ENCODE measurements around the gene PPIH. TPM values are rescaled to one million over a fixed set of nuclear protein-coding genes. Genes with fewer than 3 reads are reported as not detected.

The PPIH gene
- polyA plus RNA-seq, 1 donor from 2014 or later = 85.0 TPM

DNA sequence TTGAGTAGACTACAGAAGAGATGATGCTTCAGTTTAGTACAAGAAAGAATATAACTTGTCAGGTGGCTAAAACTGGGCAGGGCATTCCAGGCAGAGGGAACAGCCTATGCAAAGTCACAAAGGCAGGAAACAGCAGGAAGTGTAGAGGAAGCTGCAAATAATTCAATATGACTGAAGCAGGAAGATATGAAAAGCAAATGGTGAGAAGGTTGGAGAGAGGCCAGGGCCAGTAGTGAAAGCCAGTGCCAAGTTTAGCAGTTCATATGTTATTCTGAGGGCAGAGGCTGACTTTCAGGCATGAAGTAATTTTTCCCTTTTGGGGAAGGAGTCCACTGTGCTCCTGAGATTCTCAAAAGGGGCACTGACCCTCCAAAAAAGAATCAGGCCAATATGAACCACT, 16.0 kb downstream of the PPIH start:
- no peaks in the 10 kb centered on the region for H3K79me2 ChIP-seq (replicated peaks; ENCODE audit: insufficient read depth, low read length)
- no peak overlapping the region for H3K27ac ChIP-seq (ENCODE audit: low read length)
- no peaks in the 10 kb centered on the region for H4K20me1 ChIP-seq (ENCODE audit: insufficient read depth)
- H3F3A ChIP-seq (ENCODE audit: insufficient read depth, low read length, poor library complexity, severe bottlenecking) = no peaks in the 10 kb centered on the region
- H2AFZ ChIP-seq (ENCODE audit: low read depth, low read length) = no peak overlapping the region
- no peak overlapping the region for H3K9ac ChIP-seq (ENCODE audit: low read length)
- H3K4me2 ChIP-seq (ENCODE audit: low read length) = no peak overlapping the region
- no peaks in the 10 kb centered on the region for H3K36me3 ChIP-seq (ENCODE audit: insufficient read depth, low read length)
- no peaks in the 10 kb centered on the region for H3K27me3 ChIP-seq (ENCODE audit: insufficient read depth, low read depth, low read length)
- no peak for TF ChIP-seq RAD21 (conservative IDR thresholded peaks at IDR 0.05)
- no peak for TF ChIP-seq TAF1 (IDR thresholded peaks at IDR 0.05; ENCODE audit: low read depth)
- TF ChIP-seq MXI1 (conservative IDR thresholded peaks at IDR 0.05; ENCODE audit: poor library complexity, severe bottlenecking) = no peak
- no peak for TF ChIP-seq EZH2 (IDR thresholded peaks at IDR 0.05; ENCODE audit: borderline replicate concordance, insufficient read depth, low read length, poor library complexity, severe bottlenecking)
- TF ChIP-seq, protein P1, sequence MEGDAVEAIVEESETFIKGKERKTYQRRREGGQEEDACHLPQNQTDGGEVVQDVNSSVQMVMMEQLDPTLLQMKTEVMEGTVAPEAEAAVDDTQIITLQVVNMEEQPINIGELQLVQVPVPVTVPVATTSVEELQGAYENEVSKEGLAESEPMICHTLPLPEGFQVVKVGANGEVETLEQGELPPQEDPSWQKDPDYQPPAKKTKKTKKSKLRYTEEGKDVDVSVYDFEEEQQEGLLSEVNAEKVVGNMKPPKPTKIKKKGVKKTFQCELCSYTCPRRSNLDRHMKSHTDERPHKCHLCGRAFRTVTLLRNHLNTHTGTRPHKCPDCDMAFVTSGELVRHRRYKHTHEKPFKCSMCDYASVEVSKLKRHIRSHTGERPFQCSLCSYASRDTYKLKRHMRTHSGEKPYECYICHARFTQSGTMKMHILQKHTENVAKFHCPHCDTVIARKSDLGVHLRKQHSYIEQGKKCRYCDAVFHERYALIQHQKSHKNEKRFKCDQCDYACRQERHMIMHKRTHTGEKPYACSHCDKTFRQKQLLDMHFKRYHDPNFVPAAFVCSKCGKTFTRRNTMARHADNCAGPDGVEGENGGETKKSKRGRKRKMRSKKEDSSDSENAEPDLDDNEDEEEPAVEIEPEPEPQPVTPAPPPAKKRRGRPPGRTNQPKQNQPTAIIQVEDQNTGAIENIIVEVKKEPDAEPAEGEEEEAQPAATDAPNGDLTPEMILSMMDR (IDR thresholded peaks at IDR 0.05; ENCODE audit: poor library complexity, severe bottlenecking) = no peak
- TF ChIP-seq EP300 (conservative IDR thresholded peaks at IDR 0.05; ENCODE audit: poor library complexity, severe bottlenecking) = no peak
- TF ChIP-seq POLR2AphosphoS5 (IDR thresholded peaks at IDR 0.05) = no peak
- no peak for TF ChIP-seq SMC3 (conservative IDR thresholded peaks at IDR 0.05; ENCODE audit: poor library complexity)
- TF ChIP-seq, protein P2, sequence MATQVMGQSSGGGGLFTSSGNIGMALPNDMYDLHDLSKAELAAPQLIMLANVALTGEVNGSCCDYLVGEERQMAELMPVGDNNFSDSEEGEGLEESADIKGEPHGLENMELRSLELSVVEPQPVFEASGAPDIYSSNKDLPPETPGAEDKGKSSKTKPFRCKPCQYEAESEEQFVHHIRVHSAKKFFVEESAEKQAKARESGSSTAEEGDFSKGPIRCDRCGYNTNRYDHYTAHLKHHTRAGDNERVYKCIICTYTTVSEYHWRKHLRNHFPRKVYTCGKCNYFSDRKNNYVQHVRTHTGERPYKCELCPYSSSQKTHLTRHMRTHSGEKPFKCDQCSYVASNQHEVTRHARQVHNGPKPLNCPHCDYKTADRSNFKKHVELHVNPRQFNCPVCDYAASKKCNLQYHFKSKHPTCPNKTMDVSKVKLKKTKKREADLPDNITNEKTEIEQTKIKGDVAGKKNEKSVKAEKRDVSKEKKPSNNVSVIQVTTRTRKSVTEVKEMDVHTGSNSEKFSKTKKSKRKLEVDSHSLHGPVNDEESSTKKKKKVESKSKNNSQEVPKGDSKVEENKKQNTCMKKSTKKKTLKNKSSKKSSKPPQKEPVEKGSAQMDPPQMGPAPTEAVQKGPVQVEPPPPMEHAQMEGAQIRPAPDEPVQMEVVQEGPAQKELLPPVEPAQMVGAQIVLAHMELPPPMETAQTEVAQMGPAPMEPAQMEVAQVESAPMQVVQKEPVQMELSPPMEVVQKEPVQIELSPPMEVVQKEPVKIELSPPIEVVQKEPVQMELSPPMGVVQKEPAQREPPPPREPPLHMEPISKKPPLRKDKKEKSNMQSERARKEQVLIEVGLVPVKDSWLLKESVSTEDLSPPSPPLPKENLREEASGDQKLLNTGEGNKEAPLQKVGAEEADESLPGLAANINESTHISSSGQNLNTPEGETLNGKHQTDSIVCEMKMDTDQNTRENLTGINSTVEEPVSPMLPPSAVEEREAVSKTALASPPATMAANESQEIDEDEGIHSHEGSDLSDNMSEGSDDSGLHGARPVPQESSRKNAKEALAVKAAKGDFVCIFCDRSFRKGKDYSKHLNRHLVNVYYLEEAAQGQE (IDR thresholded peaks at IDR 0.05; ENCODE audit: borderline replicate concordance) = no peak
- H3K9me3 ChIP-seq (ENCODE audit: low read length) = no peaks in the 10 kb centered on the region
- no peaks in the 10 kb centered on the region for H3K9me2 ChIP-seq (ENCODE audit: insufficient read depth, low read length)
- H3K4me3 ChIP-seq (ENCODE audit: low read length) = no peak overlapping the region

DNA sequence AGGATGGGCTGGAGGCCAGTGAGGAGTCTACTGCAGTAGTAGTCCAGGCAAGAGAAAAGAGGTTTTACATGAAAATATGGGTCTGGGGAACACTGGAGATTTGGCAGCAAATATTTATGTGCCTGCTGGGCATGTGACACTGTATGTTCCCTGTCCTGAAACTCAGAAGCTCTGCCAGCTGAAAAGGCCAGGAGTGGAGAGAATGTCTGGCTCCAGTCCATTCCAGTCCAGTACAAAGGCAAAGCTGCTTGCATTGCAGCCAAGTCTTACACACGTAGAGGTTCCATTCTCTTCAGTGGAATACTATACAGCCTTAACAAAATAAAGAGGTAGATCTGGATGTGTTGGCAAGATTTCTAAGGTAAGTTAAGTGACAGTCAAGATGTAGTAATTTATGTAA, 16.5 kb downstream of the PPIH start:
- no peak overlapping the region for H3K9ac ChIP-seq (ENCODE audit: low read length)
- H2AFZ ChIP-seq (ENCODE audit: low read depth, low read length) = no peak overlapping the region
- no peaks in the 10 kb centered on the region for H3K9me2 ChIP-seq (ENCODE audit: insufficient read depth, low read length)

More for the DNA sequence above, 16.5 kb downstream of the PPIH start:
- Histone ChIP-seq H3K27ac (ENCODE audit: low read length) (no peak overlapping the region), H3K79me2 (replicated peaks; ENCODE audit: insufficient read depth, low read length) (no peaks in the 10 kb centered on the region), H3K36me3 (ENCODE audit: insufficient read depth, low read length) (no peaks in the 10 kb centered on the region), H3K4me2 (ENCODE audit: low read length) (no peak overlapping the region), H3K27me3 (ENCODE audit: insufficient read depth, low read depth, low read length) (no peaks in the 10 kb centered on the region), H3F3A (ENCODE audit: insufficient read depth, low read length, poor library complexity, severe bottlenecking) (no peaks in the 10 kb centered on the region), H3K9me3 (ENCODE audit: low read length) (no peaks in the 10 kb centered on the region), H3K4me3 (ENCODE audit: low read length) (no peak overlapping the region), H4K20me1 (ENCODE audit: insufficient read depth) (no peaks in the 10 kb centered on the region)
- TF ChIP-seq EP300 (conservative IDR thresholded peaks at IDR 0.05; ENCODE audit: poor library complexity, severe bottlenecking) = no peak
- TF ChIP-seq SMC3 (conservative IDR thresholded peaks at IDR 0.05; ENCODE audit: poor library complexity) = no peak
- TF ChIP-seq EZH2 (IDR thresholded peaks at IDR 0.05; ENCODE audit: borderline replicate concordance, insufficient read depth, low read length, poor library complexity, severe bottlenecking) = no peak
- no peak for TF ChIP-seq MXI1 (conservative IDR thresholded peaks at IDR 0.05; ENCODE audit: poor library complexity, severe bottlenecking)
- TF ChIP-seq POLR2AphosphoS5 (IDR thresholded peaks at IDR 0.05) = no peak
- no peak for TF ChIP-seq RAD21 (conservative IDR thresholded peaks at IDR 0.05)
- TF ChIP-seq, protein P1 (IDR thresholded peaks at IDR 0.05; ENCODE audit: poor library complexity, severe bottlenecking) = no peak
- TF ChIP-seq, protein P2 (IDR thresholded peaks at IDR 0.05; ENCODE audit: borderline replicate concordance) = no peak
- TF ChIP-seq TAF1 (IDR thresholded peaks at IDR 0.05; ENCODE audit: low read depth) = no peak

Measured in neural cell (in vitro differentiated cells).